Esophagus squamous epithelium (tissue), 5 donors: ENCODE measurements around the gene ACER3. TPM values are rescaled to one million over a fixed set of nuclear protein-coding genes. Genes with fewer than 3 reads are reported as not detected.
"Not testable (repeated sequence)": the region's sequence is repeated elsewhere in the genome, so short reads cannot be mapped to it uniquely, and the experiment has no call there.

Experiments used
- DNase-seq: peaks from one replicate; lab custom pipeline; 2025; lab: John Stamatoyannopoulos, UW
- H3K27ac ChIP-seq, 4 donors: fragments of 200-600 bp; sonication (generic); one replicate each; pipeline ENCODE4 v1.5.1; 2016 to 2019; ENCODE audit warnings: mild to moderate bottlenecking in 1 of 4
- H3K27me3 ChIP-seq, 4 donors: fragments of 200-600 bp; sonication (generic); 1 replicate in 3 of 4; 2 replicates in 1 of 4; pipeline versions ENCODE4 v1.5.1 to v1.6.0; 2017 to 2021; ENCODE audit warnings: antibody characterized with exemption in 1 of 4
- H3K36me3 ChIP-seq, 3 donors: fragments of 200-600 bp; sonication (generic); one replicate each; pipeline ENCODE4 v1.5.1; 2016 to 2019
- H3K4me1 ChIP-seq, 3 donors: fragments of 200-600 bp; sonication (generic); one replicate each; pipeline ENCODE4 v1.5.1; 2017 to 2019
- H3K4me3 ChIP-seq, 4 donors: fragments of 200-600 bp; sonication (generic); 1 replicate in 3 of 4; 2 replicates in 1 of 4; pipeline ENCODE4 v1.5.1; 2016 to 2019; ENCODE audit warnings: mild to moderate bottlenecking in 2 of 4, moderate library complexity in 1 of 4
- H3K9me3 ChIP-seq, 3 donors: fragments of 200-600 bp; sonication (generic); one replicate each; pipeline ENCODE4 v1.5.1; 2016 to 2019
- CTCF ChIP-seq, 6 experiments: fragments of 450-650 bp in 4 of 6; fragments of 200-600 bp in 2 of 6; sonication (generic) in 2 of 6; IDR thresholded peaks; one replicate each; pipeline ENCODE4 v1.5.1; 2016 to 2019; ENCODE audit warnings: antibody characterized with exemption in 6 of 6, mild to moderate bottlenecking in 4 of 6, moderate library complexity in 4 of 6
- POLR2A ChIP-seq, 4 donors: fragments of 450-650 bp; IDR thresholded peaks; one replicate each; pipeline ENCODE4 v1.6.1; 2017; ENCODE audit warnings: antibody characterized with exemption in 4 of 4, mild to moderate bottlenecking in 4 of 4, moderate library complexity in 3 of 4
- WGBS, 2 donors: methylation state at CpG; one replicate each; pipeline ENCODE4 v1.1.5; 2018; 5-methylcytosine and 5-hydroxymethylcytosine counted together
- intact Hi-C: fragments of 100-400 bp; cut with DNase I; formaldehyde crosslinking; loops from one replicate; pipeline ENCODE4 v1.15.0; 2022
- total RNA-seq, 4 donors: library from RNA; depleted of rRNA; stranded (reverse); fragments of >200 nt; gene quantifications; one replicate each; pipeline ENCODE4 v1.1.0, GENCODE V29; 2016
- donor health status: DM: yes; HTN: yes; CAD: no.

Gene ACER3
- total RNA-seq, 4 donors from 2014 or later = 9.9 to 34.2 (median 23.3) TPM

GRCh38 chr11:77057938-77058474 is 197.3 kb downstream of the ACER3 start:
- H3K4me3 ChIP-seq = no peak overlapping the region
- H3K9me3 ChIP-seq = peaks cover 0 to 20% (median 20%) of the 10 kb centered on the region in 3 donors
- no peak for DNase-seq
- TF ChIP-seq CTCF (IDR thresholded peaks at IDR 0.05) = no peak
- no peak for TF ChIP-seq POLR2A (IDR thresholded peaks at IDR 0.05)
- WGBS, 2 donors = 76 to 83% methylated on average over 1 to 6 of the region's 9 CpGs
- H3K36me3 ChIP-seq = no peaks in the 10 kb centered on the region
- intact Hi-C loops = no loop called here
- H3K27ac ChIP-seq = no peak overlapping the region
- H3K4me1 ChIP-seq = no peaks in the 10 kb centered on the region
- no peaks in the 10 kb centered on the region for H3K27me3 ChIP-seq

GRCh38 chr11:77058900-77059299 is 198.2 kb downstream of the ACER3 start:
- H3K27ac ChIP-seq = no peak overlapping the region
- WGBS, 2 donors = 69 to 83% methylated on average over 2 of the region's 2 CpGs
- no peak overlapping the region for H3K4me3 ChIP-seq
- H3K4me1 ChIP-seq = no peaks in the 10 kb centered on the region
- intact Hi-C loops = no loop called here
- TF ChIP-seq POLR2A (IDR thresholded peaks at IDR 0.05) = no peak
- no peak for TF ChIP-seq CTCF (IDR thresholded peaks at IDR 0.05)
- no peak for DNase-seq
- no peaks in the 10 kb centered on the region for H3K36me3 ChIP-seq
- H3K9me3 ChIP-seq = peaks cover 0 to 20% (median 20%) of the 10 kb centered on the region in 3 donors
- H3K27me3 ChIP-seq = no peaks in the 10 kb centered on the region

- H3K27me3 ChIP-seq = no peaks in the 10 kb centered on the region
- H3K9me3 ChIP-seq = peaks cover 0 to 20% (median 20%) of the 10 kb centered on the region in 3 donors
- TF ChIP-seq POLR2A (IDR thresholded peaks at IDR 0.05) (no peak), CTCF (IDR thresholded peaks at IDR 0.05) (no peak)
- H3K27ac ChIP-seq = no peak overlapping the region
- 76 to 98% methylated on average over 4 to 5 of the region's 5 CpGs for WGBS, 2 donors
- H3K36me3 ChIP-seq = no peaks in the 10 kb centered on the region
- intact Hi-C loops = no loop called here
- H3K4me1 ChIP-seq = no peaks in the 10 kb centered on the region
- no peak overlapping the region for H3K4me3 ChIP-seq
- DNase-seq = no peak
Measured at GRCh38 chr11:77059806-77060205, 199.1 kb downstream of the ACER3 start.

- intact Hi-C loops = no loop called here
- no peaks in the 10 kb centered on the region for H3K4me1 ChIP-seq
- no peak for DNase-seq
- peaks cover 0 to 20% (median 20%) of the 10 kb centered on the region in 3 donors for H3K9me3 ChIP-seq
- 75 to 89% methylated on average over 3 to 4 of the region's 4 CpGs for WGBS, 2 donors
- H3K27ac ChIP-seq = no peak overlapping the region
- H3K27me3 ChIP-seq = no peaks in the 10 kb centered on the region
- no peak for TF ChIP-seq POLR2A (IDR thresholded peaks at IDR 0.05)
- TF ChIP-seq CTCF (IDR thresholded peaks at IDR 0.05) = no peak
- no peak overlapping the region for H3K4me3 ChIP-seq
- H3K36me3 ChIP-seq = no peaks in the 10 kb centered on the region
Measured at GRCh38 chr11:77060234-77060633, 199.5 kb downstream of the ACER3 start.

GRCh38 chr11:77061258-77061657 is 200.5 kb downstream of the ACER3 start:
- H3K27ac ChIP-seq, H3K4me3 ChIP-seq, intact Hi-C loops, H3K36me3 ChIP-seq, H3K4me1 ChIP-seq, DNase-seq, H3K27me3 ChIP-seq: not testable (repeated sequence)
- peaks cover 0 to 13% (median 12%) of the 10 kb centered on the region in 3 donors for H3K9me3 ChIP-seq
- WGBS, 2 donors = 52 to 64% methylated on average over 4 of the region's 4 CpGs

- H3K27me3 ChIP-seq = no peaks in the 10 kb centered on the region
- H3K4me1 ChIP-seq = peaks cover 4 to 23% (median 11%) of the 10 kb centered on the region in 3 donors
- no peaks in the 10 kb centered on the region for H3K36me3 ChIP-seq
- no peak overlapping the region for H3K4me3 ChIP-seq
- no peak overlapping the region for H3K27ac ChIP-seq
- H3K9me3 ChIP-seq = no peaks in the 10 kb centered on the region
- TF ChIP-seq CTCF (IDR thresholded peaks at IDR 0.05) = peak in 2 of 6 experiments; percentile 8 to 37
- TF ChIP-seq POLR2A (IDR thresholded peaks at IDR 0.05) = no peak
- no peak for DNase-seq
- intact Hi-C loops = no loop called here
Measured at GRCh38 chr11:77062924-77063323, 202.2 kb downstream of the ACER3 start.
